Sigmoid colon (tissue), 4 donors: ENCODE measurements around the gene SLC47A2.

Experiments
- CTCF ChIP-seq, 4 experiments: fragments of 450-650 bp in 3 of 4; fragments of 200-600 bp in 1 of 4; IDR thresholded peaks; one replicate each; pipeline ENCODE4 v1.5.1; 2016 to 2019; ENCODE audit warnings: antibody characterized with exemption in 4 of 4, mild to moderate bottlenecking in 3 of 4, moderate library complexity in 2 of 4
- POLR2AphosphoS5 ChIP-seq, 4 donors: sonication (generic); formaldehyde crosslinking; IDR thresholded peaks; one replicate each; pipeline ENCODE4 v1.6.1; 2017; ENCODE audit warnings: antibody characterized with exemption in 4 of 4

- no peak for TF ChIP-seq POLR2AphosphoS5 (IDR thresholded peaks at IDR 0.05)
- no peak for TF ChIP-seq CTCF (IDR thresholded peaks at IDR 0.05)
Observed at GRCh38 chr17:19716108-19717030, at the start of gene SLC47A2.
